Esophagus squamous epithelium (tissue), 5 donors: ENCODE results near the gene SLC49A3. TPM values are rescaled to one million over a fixed set of nuclear protein-coding genes. Genes with fewer than 3 reads are reported as not detected.

Experiments used
- DNase-seq: peaks from one replicate; lab custom pipeline; 2025; lab: John Stamatoyannopoulos, UW
- H3K27ac ChIP-seq, 4 donors: fragments of 200-600 bp; sonication (generic); one replicate each; pipeline ENCODE4 v1.5.1; 2016 to 2019; ENCODE audit warnings: mild to moderate bottlenecking in 1 of 4
- H3K27me3 ChIP-seq, 4 donors: fragments of 200-600 bp; sonication (generic); 1 replicate in 3 of 4; 2 replicates in 1 of 4; pipeline versions ENCODE4 v1.5.1 to v1.6.0; 2017 to 2021; ENCODE audit warnings: antibody characterized with exemption in 1 of 4
- H3K36me3 ChIP-seq, 3 donors: fragments of 200-600 bp; sonication (generic); one replicate each; pipeline ENCODE4 v1.5.1; 2016 to 2019
- H3K4me1 ChIP-seq, 3 donors: fragments of 200-600 bp; sonication (generic); one replicate each; pipeline ENCODE4 v1.5.1; 2017 to 2019
- H3K4me3 ChIP-seq, 4 donors: fragments of 200-600 bp; sonication (generic); 1 replicate in 3 of 4; 2 replicates in 1 of 4; pipeline ENCODE4 v1.5.1; 2016 to 2019; ENCODE audit warnings: mild to moderate bottlenecking in 2 of 4, moderate library complexity in 1 of 4
- H3K9me3 ChIP-seq, 3 donors: fragments of 200-600 bp; sonication (generic); one replicate each; pipeline ENCODE4 v1.5.1; 2016 to 2019
- POLR2A ChIP-seq, 4 donors: fragments of 450-650 bp; IDR thresholded peaks; one replicate each; pipeline ENCODE4 v1.6.1; 2017; ENCODE audit warnings: antibody characterized with exemption in 4 of 4, mild to moderate bottlenecking in 4 of 4, moderate library complexity in 3 of 4
- WGBS, 2 donors: methylation state at CpG; one replicate each; pipeline ENCODE4 v1.1.5; 2018; 5-methylcytosine and 5-hydroxymethylcytosine counted together
- intact Hi-C: fragments of 100-400 bp; cut with DNase I; formaldehyde crosslinking; loops from one replicate; pipeline ENCODE4 v1.15.0; 2022
- total RNA-seq, 4 donors: library from RNA; depleted of rRNA; stranded (reverse); fragments of >200 nt; gene quantifications; one replicate each; pipeline ENCODE4 v1.1.0, GENCODE V29; 2016
- TF ChIP-seq, protein P1 (sequence below), 6 experiments: fragments of 450-650 bp in 4 of 6; fragments of 200-600 bp in 2 of 6; sonication (generic) in 2 of 6; IDR thresholded peaks; one replicate each; pipeline ENCODE4 v1.5.1; 2016 to 2019; ENCODE audit warnings: antibody characterized with exemption in 6 of 6, mild to moderate bottlenecking in 4 of 6, moderate library complexity in 4 of 6
- donor health status: DM: yes; HTN: yes; CAD: no.

The SLC49A3 gene
- total RNA-seq, 4 donors from 2014 or later = 2.5 to 6.5 (median 4.7) TPM

DNA sequence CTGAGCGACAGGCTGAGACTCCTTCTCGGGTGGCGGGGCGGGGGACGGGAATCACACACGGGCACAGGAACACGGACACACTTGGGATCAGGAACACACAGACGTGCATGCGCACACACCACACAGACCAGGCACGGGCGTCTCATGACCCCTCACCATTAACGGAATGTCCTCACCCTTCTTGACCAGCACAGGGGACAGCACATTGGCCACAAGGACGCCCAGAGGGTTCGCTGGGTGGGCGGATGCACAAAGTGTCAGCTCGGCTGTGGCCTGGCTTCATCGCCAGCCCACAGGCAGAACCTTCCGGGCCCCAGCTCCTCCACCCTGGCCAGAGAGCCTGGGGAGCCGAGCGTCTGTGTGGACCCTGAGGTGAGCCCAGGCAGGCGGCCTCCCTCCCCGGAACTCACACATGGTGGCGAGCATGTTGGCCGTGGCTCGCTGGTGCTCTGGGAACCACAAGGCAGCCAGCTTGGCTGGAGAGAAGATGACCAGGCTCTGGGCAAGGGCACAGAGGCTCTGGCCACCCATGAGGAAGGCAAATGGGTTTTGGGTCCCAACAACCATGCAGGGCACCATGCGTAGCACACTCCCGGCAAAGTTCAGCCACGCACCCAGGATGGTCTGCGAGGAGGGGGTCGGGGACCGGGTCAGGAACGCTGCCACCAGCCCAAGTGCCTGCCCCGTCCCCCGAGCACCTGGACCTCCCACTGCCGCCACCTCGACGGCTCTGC, 3.1 kb downstream of the SLC49A3 start:
- WGBS, 2 donors = 87 to 93% methylated on average over 3 to 12 of the region's 37 CpGs
- Histone ChIP-seq H3K27ac (no peak overlapping the region), H3K9me3 (no peaks in the 10 kb centered on the region), H3K4me1 (peaks cover 47 to 77% (median 55%) of the 10 kb centered on the region in 3 donors), H3K27me3 (no peaks in the 10 kb centered on the region), H3K36me3 (no peaks in the 10 kb centered on the region), H3K4me3 (no peak overlapping the region)
- no peak for TF ChIP-seq POLR2A (IDR thresholded peaks at IDR 0.05)
- TF ChIP-seq, protein P1, sequence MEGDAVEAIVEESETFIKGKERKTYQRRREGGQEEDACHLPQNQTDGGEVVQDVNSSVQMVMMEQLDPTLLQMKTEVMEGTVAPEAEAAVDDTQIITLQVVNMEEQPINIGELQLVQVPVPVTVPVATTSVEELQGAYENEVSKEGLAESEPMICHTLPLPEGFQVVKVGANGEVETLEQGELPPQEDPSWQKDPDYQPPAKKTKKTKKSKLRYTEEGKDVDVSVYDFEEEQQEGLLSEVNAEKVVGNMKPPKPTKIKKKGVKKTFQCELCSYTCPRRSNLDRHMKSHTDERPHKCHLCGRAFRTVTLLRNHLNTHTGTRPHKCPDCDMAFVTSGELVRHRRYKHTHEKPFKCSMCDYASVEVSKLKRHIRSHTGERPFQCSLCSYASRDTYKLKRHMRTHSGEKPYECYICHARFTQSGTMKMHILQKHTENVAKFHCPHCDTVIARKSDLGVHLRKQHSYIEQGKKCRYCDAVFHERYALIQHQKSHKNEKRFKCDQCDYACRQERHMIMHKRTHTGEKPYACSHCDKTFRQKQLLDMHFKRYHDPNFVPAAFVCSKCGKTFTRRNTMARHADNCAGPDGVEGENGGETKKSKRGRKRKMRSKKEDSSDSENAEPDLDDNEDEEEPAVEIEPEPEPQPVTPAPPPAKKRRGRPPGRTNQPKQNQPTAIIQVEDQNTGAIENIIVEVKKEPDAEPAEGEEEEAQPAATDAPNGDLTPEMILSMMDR (IDR thresholded peaks at IDR 0.05) = no peak
- DNase-seq = no peak
- intact Hi-C loops = no loop called here

GRCh38 chr4:684623-685327, 4.2 kb downstream of the SLC49A3 start:
- Histone ChIP-seq H3K4me1 (peaks cover 52 to 83% (median 62%) of the 10 kb centered on the region in 3 donors), H3K4me3 (no peak overlapping the region), H3K9me3 (no peaks in the 10 kb centered on the region), H3K36me3 (no peaks in the 10 kb centered on the region), H3K27me3 (no peaks in the 10 kb centered on the region), H3K27ac (no peak overlapping the region)
- WGBS, 2 donors = 60 to 76% methylated on average over 1 to 6 of the region's 21 CpGs
- TF ChIP-seq, protein P1 (IDR thresholded peaks at IDR 0.05) = no peak
- no peak for TF ChIP-seq POLR2A (IDR thresholded peaks at IDR 0.05)
- intact Hi-C loops = no loop called here
- DNase-seq = no peak

- 12 to 80% methylated on average over 1 to 6 of the region's 19 CpGs for WGBS, 2 donors
- no peak for DNase-seq
- Histone ChIP-seq H3K4me1 (peaks cover 46 to 76% (median 55%) of the 10 kb centered on the region in 3 donors), H3K4me3 (no peak overlapping the region), H3K9me3 (no peaks in the 10 kb centered on the region), H3K27me3 (no peaks in the 10 kb centered on the region), H3K36me3 (no peaks in the 10 kb centered on the region), H3K27ac (no peak overlapping the region)
- TF ChIP-seq, protein P1 (IDR thresholded peaks at IDR 0.05) = peak; percentile 14 to 81 (median 63)
- TF ChIP-seq POLR2A (IDR thresholded peaks at IDR 0.05) = no peak
- intact Hi-C loops = no loop called here
Measured at GRCh38 chr4:683982-684622, 4.8 kb downstream of the SLC49A3 start.

DNA sequence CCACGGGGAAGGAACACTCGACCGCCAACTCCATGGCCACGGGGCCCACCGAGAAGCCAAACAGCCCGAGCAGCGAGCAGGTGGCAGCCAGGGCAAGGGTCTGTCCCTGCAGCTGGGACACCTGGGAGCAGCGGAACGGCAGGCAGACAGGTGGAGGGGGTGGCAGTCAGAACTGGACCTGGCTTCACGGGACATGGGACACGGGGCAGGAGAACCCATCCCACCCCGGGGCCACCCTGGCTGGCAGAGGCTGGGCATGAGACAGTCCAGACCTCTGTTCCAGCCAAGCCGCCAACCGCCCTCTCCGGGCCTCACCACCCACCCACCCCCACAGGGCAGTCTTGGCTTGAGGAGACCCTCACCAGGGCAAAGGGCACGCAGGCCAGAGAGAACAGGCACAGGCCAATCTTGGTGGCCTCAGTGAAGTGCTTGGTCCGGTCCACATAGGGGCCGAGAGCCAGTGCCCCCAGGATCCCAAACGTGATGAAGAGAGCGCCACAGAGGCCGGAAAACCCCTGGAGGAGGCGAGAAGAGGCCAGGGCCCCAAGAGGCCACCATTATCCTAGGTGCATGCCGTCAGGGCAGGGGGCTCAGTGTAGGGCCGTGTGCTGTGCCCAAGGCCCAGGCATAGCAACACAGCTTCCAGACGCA, 5.6 kb downstream of the SLC49A3 start:
- intact Hi-C loops = no loop called here
- 60% methylated on average over 1 of the region's 25 CpGs; no CpG with 5 or more reads in 1 of the 2 donors for WGBS, 2 donors

More for the DNA sequence above, 5.6 kb downstream of the SLC49A3 start:
- H3K36me3 ChIP-seq = no peaks in the 10 kb centered on the region
- peak overlapping the region in 1 of 4 donors; percentile 9 for H3K27ac ChIP-seq
- TF ChIP-seq, protein P1 (IDR thresholded peaks at IDR 0.05) = no peak
- TF ChIP-seq POLR2A (IDR thresholded peaks at IDR 0.05) = no peak
- no peak overlapping the region for H3K4me3 ChIP-seq
- no peaks in the 10 kb centered on the region for H3K27me3 ChIP-seq
- peaks cover 41 to 75% (median 48%) of the 10 kb centered on the region in 3 donors for H3K4me1 ChIP-seq
- no peaks in the 10 kb centered on the region for H3K9me3 ChIP-seq
- no peak for DNase-seq
